ENCODE measurements around the gene MFN2.

MFN2 gene

DNA sequence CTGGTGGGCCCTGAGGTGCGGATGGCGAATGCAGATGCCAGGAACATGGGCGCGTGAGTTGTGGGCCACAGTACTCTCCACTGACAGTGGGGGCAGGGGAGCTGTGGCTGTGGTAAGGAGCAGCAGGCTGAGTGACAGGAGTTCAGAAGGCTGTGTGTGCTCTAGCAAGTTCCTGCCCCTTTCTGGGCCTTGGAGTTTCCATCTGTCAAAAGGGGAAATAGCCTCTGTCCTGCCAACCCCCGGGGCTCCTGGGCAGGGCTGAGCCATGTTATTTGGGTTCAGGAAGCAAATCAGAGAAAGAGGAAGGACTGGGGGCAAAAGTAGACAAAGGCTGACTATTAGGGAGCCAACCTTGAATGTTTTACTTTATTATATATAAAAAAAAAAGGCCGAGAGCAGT is 19.5 kb upstream of the MFN2 start:
- DNase-seq (ENCODE audit: low read depth), result no peak

DNA sequence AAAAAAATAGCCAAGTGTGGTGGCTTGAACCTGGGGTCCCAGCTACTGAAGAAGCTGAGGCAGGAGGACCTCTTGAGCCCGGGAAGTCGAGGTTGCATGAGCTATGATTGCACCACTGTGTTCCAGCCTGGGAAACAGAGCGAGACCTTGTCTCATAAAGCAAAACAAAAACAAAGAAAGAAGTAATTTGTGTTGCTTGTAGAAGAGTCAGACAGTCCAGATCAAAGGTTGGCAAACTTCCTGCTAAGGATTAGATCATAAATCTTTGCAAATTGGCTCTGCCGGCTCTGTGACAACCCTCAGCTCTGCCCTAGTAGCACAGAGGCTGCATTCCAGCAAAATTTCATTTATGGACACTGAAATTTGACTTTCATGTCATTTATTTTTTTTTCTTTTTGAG is 19.0 kb upstream of the MFN2 start:
- DNase-seq (ENCODE audit: low read depth), result no peak

DNA sequence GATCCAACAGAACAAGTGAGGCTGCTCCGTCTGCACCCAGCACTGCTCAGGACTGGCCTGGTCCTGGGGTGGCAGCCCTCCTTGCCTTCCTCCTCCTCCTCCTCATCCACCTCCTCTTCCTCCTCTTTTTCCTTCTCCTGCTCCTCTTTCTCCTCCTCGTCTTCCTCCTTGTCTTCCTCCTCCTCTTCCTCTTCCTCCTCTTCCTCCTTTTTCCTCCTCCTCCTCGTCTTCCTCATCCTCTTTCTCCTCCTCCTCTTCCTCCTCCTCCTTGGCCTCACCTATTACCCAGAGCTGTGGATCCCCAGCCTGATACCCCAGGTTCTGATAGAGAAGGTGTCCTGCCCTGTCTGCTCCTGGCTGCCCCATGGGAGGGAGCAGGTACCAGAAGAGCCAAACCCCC is 16.6 kb upstream of the MFN2 start:
- DNase-seq (ENCODE audit: low read depth), result no peak

DNA sequence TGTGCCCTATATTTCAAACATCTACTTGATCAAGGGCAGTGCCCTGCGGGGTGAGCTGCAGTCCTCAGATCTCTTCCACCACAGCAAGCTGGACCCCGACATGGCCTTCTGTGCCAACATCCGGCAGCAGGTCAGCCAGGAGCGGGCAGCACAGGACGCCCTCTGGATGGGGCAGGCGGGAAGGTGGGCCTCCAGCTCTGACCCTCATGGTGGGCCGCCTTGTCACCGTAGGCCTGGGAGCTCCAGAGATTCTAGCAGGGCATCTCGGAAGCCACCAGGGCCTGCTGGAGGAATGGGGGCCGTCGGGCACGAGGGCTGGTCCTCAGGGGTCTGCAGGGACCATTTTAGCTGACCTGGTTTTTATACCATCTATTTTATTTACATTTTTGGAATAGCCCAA is 15.6 kb upstream of the MFN2 start:
- DNase-seq (ENCODE audit: low read depth), result no peak

DNA sequence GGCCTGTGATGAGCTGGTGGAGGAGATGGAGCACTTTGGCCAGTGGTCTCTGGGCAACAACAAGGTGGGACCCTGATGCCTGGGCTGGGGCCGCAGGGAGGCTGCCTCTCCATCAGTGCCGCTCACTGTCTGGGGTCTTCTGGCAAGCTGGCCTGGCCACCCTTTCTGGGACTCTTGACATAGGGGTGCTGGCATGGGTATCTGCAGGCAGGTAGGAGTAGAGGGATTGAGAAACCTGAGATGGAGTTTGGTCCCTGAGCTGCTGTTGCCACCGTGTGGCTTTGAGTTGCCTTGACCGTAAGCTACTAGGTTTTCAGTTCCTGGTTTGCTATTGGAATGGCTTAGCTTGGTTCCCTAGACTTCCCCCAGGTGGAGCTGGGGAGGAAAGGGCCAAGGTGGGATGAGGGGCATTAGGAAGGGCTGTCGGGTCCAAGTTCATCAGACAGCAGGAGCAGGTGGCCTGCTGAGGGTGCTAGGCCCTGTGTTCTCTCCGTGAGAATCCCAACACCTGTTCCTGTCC is 13.2 kb upstream of the MFN2 start:
- no peak for DNase-seq (ENCODE audit: low read depth)

DNA sequence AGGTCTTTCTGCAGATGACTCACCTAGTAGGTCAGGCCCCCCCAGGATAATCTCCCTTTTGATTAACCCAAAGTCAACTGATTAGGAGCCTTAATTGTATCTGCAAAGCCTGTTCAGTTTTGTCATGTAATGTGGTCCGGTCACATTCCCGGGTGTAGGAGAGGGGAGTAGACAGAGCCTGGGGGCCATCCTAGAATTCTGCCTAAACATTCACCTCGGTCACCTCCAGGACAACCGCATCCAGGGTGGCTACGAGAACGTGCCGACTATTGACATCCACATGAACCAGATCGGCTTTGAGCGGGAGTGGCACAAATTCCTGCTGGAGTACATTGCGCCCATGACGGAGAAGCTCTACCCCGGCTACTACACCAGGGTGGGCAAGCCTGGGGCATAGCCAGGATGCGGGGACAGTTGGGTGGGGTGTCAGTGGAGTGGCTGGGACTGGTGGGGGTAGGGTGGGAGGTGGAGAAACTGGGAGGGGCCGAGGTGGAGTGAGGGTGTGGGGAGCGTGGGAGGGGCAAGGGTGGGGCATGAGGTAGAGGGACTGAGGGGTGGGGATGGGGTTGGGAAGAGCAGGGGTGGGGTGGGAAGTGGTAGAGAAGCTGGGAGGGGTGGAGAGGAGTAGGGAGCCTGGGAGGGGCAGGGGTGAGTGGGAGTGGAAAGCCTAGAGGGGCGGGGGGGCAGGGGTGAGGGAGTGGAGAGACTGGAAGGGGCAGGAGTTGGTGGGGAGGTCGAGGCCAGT is 9.6 kb upstream of the MFN2 start:
- no peak for DNase-seq (ENCODE audit: low read depth)

DNA sequence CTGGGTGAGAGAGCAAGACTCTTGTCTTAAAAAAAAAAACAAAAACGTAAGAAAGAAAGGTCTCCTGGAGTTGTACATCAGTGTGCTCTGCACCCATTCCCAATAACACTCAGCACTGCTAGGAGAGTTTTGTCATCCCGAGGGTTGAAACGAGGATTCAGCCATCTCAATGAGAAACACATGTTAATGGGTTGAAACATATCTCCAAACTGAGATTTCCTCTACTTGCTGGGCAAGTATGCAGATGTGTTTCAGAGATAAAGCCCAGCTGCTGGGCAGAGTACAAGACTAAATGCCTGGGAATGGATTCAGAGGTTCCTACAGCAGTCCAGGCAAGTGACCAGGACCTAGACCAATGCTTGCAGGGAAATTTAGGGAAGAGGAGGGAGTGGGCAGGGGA is 2.6 kb upstream of the MFN2 start:
- peak; percentile 51 for DNase-seq (ENCODE audit: low read depth)

DNA sequence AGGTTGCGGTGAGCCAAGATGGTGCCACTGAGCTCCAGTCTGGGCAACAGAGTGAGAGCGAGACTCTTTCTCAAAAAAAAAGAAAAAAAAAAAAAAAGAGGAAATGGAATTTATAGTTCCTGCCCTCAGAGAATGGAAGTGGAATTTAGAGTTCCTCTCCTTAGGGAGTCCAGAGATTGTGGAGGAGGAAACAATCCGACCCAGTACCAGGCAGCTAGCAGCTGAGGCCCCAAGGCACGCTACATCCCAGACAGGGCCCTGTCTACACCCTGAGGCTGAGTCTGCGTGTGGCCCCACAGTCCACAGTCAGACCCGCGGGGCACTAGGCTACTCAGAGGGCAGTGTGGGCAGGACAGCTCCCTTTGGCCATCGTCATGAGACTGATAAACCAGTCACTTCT is 1.9 kb upstream of the MFN2 start:
- no peak for DNase-seq (ENCODE audit: low read depth)

DNA sequence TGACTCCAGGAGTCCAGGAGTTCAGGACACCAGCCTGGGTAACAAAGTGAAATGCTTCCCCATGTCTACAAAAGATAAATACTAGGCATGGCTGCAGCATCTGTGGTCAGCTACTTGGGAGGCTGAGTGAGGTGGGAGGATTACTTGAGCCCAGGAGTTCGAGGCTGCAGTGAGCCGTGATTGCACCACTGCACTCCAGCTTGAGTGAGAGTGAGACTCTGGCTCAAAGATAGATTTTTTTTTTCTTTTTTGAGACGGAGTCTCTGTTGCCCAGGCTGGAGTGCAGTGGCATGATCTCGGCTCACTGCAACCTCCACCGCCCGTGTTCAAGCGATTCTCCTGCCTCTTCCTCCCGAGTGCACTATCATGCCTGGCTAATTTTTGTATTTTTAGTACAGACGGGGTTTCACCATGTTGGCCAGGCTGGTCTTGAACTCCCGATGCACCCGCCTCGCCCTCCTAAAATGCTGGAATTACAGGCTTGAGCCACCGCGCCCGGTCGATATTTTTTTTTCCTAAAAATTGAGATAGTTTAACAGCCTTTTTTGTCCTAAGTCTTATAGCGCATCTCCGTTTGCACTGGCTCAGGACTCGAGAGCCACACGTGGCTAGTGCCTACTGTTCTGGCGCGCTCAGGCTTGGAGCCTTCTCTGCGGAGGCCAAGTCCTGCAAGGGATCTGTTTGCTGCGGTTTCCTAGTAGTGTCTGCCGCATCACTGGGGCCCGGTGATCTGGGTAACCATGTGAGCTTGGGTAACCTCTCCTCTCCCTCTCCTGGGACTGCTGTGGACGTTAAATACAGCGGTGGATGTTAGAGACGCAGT is 1.0 kb upstream of the MFN2 start:
- DNase-seq (ENCODE audit: low read depth), result no peak

DNA sequence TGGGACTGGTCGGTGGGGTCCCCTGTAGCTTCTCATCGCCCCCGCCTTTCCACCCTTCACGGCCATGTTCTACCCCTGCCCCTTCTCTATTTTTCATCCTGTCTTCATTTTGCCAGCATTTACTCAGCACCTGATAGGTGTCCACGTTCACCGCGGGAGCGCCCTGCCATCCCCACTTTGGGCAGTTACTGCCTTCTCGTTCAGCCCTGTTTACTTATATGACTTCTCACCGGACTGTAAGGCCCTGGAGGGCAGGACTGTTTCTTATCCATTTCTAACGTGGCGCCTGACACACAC is 380 bp downstream of the MFN2 start:
- DNase-seq (ENCODE audit: low read depth), result no peak

DNA sequence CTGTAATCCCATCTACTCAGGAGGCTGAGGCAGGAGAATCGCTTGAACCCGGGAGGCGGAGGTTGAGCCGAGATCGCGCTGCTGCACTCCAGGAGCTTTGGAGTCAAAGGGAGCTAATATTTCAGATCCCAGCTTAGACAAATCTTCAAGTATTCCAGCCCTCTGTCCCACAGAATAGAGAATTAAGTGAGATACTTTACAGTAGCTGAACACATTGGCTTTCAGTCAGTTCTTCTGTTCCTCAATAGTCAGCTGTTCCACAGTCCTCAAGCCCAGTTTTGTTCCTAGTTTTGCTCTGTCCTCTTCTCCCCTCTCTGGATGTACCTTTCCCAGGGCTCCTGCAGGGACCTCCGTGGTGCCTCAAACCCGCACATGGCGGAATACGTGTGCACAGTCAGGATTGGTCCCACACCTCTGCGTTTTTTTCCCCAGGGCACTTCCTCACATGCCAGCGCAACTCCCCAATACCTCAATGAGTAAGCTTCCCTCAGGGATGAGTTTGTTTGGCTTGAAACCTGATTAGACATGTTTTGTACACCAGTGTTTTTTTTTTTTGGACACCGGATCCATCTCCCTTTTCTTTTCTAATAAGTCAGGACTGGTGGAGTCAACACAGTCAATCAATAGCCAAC is 1.2 kb downstream of the MFN2 start:
- no peak for DNase-seq (ENCODE audit: low read depth)

DNA sequence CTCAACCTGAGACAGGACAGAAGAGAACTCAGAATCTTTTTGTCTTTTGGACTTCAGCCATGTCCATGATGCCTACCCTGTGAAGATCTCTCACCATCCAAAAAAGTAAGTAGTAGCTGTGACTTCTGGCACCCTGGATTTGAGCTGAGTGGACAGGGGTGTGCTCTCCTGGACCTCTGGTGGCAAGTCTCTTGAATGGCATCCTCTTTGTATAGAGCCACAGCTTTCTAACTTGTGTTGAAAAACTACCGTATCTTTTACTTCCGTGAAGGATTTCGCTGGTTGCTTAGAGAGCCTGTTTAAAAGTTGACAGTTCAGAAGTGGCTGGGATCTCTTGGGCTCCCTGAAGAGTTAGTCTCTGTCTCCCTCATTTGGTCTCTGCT is 1.8 kb downstream of the MFN2 start:
- DNase-seq (ENCODE audit: low read depth), result no peak

DNA sequence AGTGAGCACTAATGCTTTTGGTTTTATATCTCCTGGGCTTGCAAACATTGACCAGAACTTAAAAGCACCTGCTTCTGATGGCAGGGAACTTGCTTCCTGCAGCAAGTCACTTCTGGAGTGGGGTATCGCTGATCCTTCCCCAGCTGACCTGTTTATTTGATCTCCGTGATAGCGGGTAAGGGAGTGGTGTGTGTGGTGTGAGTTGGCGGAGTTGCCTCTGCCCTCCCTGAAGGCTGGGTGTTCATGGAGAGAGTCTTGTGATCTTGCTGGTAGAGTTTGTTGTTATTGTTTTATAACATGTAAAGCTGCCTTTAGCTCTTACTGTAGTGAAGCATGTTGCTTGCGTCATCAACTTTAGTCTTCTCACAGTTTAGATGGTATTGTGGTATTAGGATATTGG is 3.9 kb downstream of the MFN2 start:
- DNase-seq (ENCODE audit: low read depth), result no peak

DNA sequence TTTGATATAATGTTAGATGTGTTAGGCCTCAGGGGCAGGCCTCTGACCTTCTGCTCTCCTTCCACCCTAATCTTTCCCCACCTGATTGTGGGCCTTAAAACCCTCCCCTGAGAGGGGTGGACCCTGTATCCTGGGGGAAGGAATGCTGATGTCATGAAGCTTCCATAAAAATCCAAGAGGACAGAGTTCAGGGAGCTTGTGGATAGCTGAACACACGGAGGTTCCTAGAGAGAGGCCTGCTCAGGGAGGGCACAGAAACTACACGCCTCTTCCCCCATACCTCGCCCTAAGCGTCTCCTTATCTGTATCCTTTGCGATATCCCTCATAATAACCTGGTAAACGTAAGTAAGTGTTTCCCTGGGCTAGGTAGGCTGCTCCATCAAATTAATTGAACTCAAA is 4.3 kb downstream of the MFN2 start:
- DNase-seq (ENCODE audit: low read depth), result no peak

DNA sequence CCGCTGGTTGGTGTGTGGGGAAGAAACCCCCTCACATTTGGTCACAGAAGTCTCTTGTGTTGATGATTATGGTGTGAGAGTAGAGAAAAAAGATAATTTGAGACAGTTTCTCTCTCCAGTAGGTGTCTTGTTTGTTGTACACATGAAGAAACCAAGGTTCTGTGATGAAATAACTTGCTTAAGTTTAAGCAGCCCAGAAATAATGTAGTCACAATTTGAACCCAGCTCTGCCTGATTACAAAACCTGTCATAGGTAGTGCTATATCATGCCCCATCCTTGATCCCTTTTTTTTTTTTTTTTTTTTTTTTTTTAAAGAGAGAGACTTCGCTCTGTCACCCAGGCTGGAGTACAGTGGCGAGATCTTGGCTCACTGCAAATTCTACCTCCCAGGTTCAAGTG is 4.9 kb downstream of the MFN2 start:
- no peak for DNase-seq (ENCODE audit: low read depth)

DNA sequence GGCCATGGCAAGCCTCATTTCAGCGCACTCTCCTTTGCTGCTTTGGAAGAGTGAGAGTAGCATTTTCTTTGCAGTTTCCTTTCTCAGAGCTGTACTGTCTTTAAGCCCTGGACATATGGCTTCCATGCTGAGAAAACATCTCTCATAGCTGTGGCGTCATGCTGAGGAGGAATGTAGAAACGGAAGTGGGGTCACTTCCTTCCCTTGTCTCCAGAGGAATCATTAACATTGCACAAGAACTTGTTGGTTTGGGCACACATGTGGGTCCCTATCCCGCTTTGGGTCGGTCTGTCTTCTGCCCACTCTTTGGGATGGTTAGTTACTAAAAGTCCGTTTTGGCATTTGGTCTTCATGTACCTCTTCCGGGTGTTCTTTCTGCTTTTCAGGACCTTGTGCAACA is 5.6 kb downstream of the MFN2 start:
- peak; percentile 13 for DNase-seq (ENCODE audit: low read depth)

DNA sequence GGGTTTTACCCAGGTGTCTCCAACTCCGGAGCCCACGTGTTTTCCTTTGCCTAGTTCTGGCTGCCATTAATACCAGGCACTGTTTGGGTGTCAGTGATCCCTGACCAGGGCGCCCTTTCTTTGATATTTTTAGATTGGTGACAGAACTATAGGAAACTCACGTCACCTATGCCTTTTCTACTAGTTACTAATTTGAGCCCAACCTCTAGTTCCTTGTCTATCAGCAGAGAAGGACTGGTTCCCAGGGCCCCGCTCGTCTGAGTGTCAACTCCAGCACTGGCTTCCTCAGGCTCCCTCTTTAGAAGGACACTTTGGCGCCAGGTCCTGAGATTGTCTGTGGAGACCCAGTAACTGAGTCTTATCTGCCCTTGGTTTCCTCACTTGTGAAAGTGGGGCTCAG is 9.4 kb downstream of the MFN2 start:
- no peak for DNase-seq (ENCODE audit: low read depth)

DNA sequence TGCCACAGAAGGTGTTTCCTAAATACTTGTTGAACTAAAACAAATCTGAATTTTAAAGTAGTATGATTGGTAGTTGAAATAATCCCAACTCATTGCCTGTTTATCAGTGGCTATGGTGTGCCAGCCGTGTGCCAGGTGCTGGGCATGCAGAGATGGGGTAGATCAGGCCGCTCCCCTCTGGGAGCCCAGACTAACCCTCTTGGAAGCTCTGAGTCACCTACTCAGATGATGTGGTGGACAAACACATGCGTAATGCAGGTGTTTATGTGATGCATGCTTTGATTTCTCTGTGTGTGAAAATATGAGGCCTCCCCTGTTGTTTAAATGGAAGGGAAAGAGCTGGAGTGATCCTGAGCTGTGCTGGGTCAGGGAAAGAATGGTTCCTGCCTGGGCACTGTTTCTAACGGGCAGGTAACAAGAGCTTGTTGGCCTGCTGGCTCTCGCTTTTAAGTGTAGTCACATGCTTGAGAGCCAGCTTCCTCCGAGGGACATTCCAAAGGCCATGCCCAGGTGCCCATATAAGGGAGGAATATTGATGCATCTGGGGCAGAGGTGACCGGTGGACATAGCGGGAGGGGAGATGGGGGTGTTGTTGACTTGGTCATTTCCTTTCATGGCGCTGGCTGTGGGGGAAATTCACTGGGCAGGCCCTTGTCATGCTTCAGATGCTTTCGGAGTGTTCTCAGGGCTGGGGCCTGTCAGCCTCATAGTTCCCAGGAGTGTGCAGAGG is 10.2 kb downstream of the MFN2 start:
- no peak for DNase-seq (ENCODE audit: low read depth)

DNA sequence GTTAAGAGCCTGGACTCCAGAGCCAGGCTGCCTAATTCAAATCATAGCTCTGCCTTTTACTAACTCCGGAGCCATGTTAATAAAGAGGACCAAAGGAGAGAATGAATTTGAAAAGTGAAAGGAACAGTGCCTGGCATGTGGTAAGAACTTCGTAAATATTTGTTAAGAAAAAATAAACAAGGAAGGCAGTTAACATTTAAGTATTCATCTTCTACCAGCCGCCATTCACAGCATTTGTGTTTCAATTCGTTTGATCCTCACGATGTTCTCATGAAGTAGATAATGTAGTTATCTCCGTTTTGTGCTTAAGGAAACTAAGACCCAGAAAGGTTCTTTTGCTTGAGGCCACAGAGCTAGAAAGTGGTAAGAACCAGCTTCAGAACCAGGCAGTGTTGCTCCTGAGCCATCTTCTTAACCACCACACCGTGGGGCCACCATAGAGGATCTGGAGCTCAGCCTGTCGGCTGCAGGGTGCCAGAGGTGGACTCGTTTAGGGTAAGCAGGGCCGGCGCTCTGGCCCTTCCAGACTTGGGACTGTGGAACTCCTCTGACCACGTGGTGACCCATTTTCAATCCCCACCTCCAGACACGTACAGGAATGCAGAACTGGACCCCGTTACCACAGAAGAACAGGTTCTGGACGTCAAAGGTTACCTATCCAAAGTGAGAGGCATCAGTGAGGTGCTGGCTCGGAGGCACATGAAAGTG is 11.9 kb downstream of the MFN2 start:
- no peak for DNase-seq (ENCODE audit: low read depth)

DNA sequence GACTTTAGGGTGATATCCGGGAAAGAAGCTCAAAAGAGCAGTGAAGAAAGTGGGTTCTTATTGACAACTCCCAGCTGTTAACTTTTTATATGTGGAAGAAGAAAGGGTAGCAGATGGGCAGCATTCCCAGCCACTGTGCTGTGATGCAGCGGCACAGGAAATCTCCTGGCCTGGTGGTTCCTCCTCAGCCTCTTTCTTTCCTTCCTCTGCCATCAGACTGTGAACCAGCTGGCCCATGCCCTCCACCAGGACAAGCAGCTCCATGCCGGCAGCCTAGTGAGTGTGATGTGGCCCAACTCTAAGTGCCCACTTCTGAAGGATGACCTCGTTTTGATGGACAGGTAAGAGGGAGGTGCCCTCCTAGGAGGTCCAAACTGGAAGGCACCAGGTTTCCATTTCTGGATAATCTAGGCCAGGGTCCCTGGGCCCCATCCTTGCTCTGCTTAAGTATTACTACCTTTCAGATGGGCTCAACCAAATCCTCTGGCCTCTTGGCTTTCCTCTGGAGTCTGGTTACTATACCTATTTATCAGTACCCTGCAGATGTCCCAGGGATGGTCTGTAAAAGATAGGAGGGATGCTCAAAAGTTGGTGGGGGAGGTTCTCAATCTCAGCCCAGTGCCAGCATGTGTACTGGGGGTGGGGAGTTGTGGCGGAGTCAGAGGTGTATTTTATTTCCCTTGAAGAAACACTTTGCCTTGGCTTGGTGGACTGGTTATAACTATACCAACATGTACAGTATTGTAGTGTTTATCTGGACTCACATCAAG is 17.0 kb downstream of the MFN2 start:
- no peak for DNase-seq (ENCODE audit: low read depth)

DNA sequence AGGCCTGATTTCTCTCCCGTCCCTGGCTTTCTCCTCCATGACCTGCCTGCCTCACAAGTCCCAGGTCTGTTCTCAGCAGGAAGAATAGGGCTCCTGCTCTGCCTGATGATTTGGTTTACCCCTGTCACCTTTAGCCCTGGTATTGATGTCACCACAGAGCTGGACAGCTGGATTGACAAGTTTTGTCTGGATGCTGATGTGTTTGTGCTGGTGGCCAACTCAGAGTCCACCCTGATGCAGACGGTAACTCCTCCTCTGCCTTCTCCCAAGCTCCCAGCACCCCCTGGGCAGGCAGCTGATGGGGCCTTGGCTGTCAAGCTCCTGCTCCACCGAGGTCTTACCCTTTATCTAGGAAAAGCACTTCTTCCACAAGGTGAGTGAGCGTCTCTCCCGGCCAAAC is 18.4 kb downstream of the MFN2 start:
- DNase-seq (ENCODE audit: low read depth), result no peak
